DND-41 (cell line): ENCODE results near the gene FLACC1.

ENCODE experiments used
- ATAC-seq: fragments of 200-7000 bp; cut with Tn5 transposase; 3 replicates; pipeline ENCODE4 v1.9.1; 2021; ENCODE audit warnings: low read depth; ENCODE audit not compliant: insufficient read depth
- DNase-seq: peaks from one replicate; pipeline ENCODE4 v3.0.0-alpha.2; 2020
- H2AFZ ChIP-seq: 2 replicates; pipeline ENCODE4 v1.6.0; 2012; ENCODE audit warnings: low read depth, low read length
- H3K27ac ChIP-seq: 2 replicates; pipeline ENCODE4 v1.5.1; 2012; ENCODE audit warnings: low read length, inconsistent platforms
- H3K27me3 ChIP-seq: fragments of 200-600 bp; sonication (generic); 2 replicates; pipeline ENCODE4 v1.6.0; 2012; ENCODE audit warnings: low read length, mild to moderate bottlenecking, inconsistent platforms; ENCODE audit not compliant: insufficient read depth, poor library complexity
- H3K36me3 ChIP-seq: 2 replicates; pipeline ENCODE4 v1.5.1; 2012; ENCODE audit warnings: low read length, inconsistent platforms; ENCODE audit not compliant: insufficient read depth
- H3K4me1 ChIP-seq: 2 replicates; pipeline ENCODE4 v1.5.1; 2012; ENCODE audit warnings: mild to moderate bottlenecking, low read length; ENCODE audit not compliant: insufficient read depth
- H3K4me2 ChIP-seq: 2 replicates; pipeline ENCODE4 v1.6.0; 2012; ENCODE audit warnings: mild to moderate bottlenecking, moderate library complexity, low read length, inconsistent platforms; ENCODE audit not compliant: insufficient read depth
- H3K4me3 ChIP-seq, 2 experiments: fragments of 200-600 bp in 1 of 2; shearing (Covaris generic) in 1 of 2; 2 replicates each; pipeline ENCODE4 v1.5.1; 2012 to 2016; ENCODE audit warnings: inconsistent platforms in 2 of 2, low read length in 2 of 2, mild to moderate bottlenecking in 2 of 2, low read depth in 1 of 2, moderate library complexity in 1 of 2
- H3K79me2 ChIP-seq: 2 replicates; pipeline ENCODE4 v1.6.0; 2012; ENCODE audit warnings: low read length, inconsistent platforms; ENCODE audit not compliant: insufficient read depth
- H3K9ac ChIP-seq: 2 replicates; pipeline ENCODE4 v1.6.0; 2012; ENCODE audit warnings: low read depth, mild to moderate bottlenecking, inconsistent platforms, low read length, moderate library complexity
- H3K9me3 ChIP-seq: 2 replicates; pipeline ENCODE4 v1.5.1; 2012; ENCODE audit warnings: low read length, moderate library complexity, mild to moderate bottlenecking, inconsistent platforms; ENCODE audit not compliant: insufficient read depth, severe bottlenecking
- H4K20me1 ChIP-seq: 2 replicates; pipeline ENCODE4 v1.6.0; 2012; ENCODE audit warnings: low read length; ENCODE audit not compliant: insufficient read depth
- EZH2 ChIP-seq: IDR thresholded peaks from 3 replicates; pipeline ENCODE4 v1.6.1; 2012; ENCODE audit warnings: borderline replicate concordance, low read depth, mild to moderate bottlenecking, moderate library complexity, low read length, inconsistent platforms; ENCODE audit not compliant: severe bottlenecking
- TF ChIP-seq, protein P1 (sequence below): IDR thresholded peaks from 2 replicates; pipeline ENCODE4 v1.5.1; 2012; ENCODE audit warnings: borderline replicate concordance, low read length, moderate library complexity, mild to moderate bottlenecking; ENCODE audit not compliant: poor library complexity, severe bottlenecking; ENCODE audit errors: extremely low read depth

Gene FLACC1

DNA sequence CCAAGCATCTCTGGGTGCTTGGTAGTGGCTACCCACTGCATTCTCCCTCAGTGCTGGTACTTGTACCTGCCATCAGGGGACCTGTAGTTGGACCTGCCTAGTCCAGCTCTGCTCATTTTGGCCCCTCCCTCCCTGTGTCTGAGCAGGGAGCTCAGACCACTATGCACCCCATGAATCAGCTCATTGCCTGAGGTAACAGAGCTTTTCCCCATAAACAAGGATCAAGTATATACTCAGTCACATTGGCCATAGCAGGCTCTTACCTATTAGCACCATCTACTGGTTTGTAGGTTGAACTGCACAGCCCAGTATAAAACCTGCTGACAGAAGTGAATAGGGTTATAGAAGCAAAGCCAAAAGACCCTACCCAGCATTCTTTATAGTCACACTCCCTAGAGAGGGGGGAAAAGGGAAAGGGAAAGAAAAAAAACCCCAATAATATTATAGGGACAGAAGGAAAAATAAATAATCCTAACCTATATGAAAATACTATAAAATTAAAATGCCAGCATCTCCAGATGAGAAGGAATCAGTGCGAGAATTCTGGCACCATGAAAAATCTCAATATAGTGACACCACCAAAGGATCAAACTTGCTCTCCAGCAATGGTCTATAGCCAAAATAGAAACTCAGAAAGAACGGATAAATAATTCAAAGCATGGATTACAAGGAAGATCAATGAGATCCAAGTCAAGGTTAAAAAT is 6.9 kb upstream of the FLACC1 start:
- Histone ChIP-seq H3K9ac (no peak overlapping the region; the same call in 1 of the 2 replicates), H3K27me3 (no peaks in the 10 kb centered on the region), H3K4me2 (no peak overlapping the region), H3K4me1 (peaks cover 4% of the 10 kb centered on the region), H3K79me2 (no peaks in the 10 kb centered on the region), H3K4me3 (no peak overlapping the region), H4K20me1 (no peaks in the 10 kb centered on the region), H2AFZ (0 out of 2 replicates have a peak overlapping the region, but pooled peaks have one; percentile 45), H3K9me3 (peaks cover 7% of the 10 kb centered on the region), H3K27ac (peak overlapping the region; percentile 69), H3K36me3 (peaks cover 10% of the 10 kb centered on the region; the same call in 1 of the 2 replicates)
- ATAC-seq = peak; percentile 94
- DNase-seq = peak; percentile 55
- no peak for TF ChIP-seq EZH2
- TF ChIP-seq, protein P1, sequence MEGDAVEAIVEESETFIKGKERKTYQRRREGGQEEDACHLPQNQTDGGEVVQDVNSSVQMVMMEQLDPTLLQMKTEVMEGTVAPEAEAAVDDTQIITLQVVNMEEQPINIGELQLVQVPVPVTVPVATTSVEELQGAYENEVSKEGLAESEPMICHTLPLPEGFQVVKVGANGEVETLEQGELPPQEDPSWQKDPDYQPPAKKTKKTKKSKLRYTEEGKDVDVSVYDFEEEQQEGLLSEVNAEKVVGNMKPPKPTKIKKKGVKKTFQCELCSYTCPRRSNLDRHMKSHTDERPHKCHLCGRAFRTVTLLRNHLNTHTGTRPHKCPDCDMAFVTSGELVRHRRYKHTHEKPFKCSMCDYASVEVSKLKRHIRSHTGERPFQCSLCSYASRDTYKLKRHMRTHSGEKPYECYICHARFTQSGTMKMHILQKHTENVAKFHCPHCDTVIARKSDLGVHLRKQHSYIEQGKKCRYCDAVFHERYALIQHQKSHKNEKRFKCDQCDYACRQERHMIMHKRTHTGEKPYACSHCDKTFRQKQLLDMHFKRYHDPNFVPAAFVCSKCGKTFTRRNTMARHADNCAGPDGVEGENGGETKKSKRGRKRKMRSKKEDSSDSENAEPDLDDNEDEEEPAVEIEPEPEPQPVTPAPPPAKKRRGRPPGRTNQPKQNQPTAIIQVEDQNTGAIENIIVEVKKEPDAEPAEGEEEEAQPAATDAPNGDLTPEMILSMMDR = peak; percentile 97

- Histone ChIP-seq H3K27me3 (no peaks in the 10 kb centered on the region), H3K9ac (no peak overlapping the region), H2AFZ (no peak overlapping the region), H3K4me1 (peaks cover 4% of the 10 kb centered on the region), H3K79me2 (no peaks in the 10 kb centered on the region), H3K27ac (peak overlapping the region; percentile 69; the same call in 1 of the 2 replicates), H4K20me1 (no peaks in the 10 kb centered on the region), H3K36me3 (peaks cover 10% of the 10 kb centered on the region; the same call in 1 of the 2 replicates), H3K4me3 (no peak overlapping the region), H3K9me3 (peaks cover 7% of the 10 kb centered on the region), H3K4me2 (no peak overlapping the region)
- TF ChIP-seq, protein P1 = no peak
- TF ChIP-seq EZH2 = no peak
- ATAC-seq (no peak), DNase-seq (no peak)
Measured at GRCh38 chr2:201362396-201362795, 5.3 kb upstream of the FLACC1 start.

DNA sequence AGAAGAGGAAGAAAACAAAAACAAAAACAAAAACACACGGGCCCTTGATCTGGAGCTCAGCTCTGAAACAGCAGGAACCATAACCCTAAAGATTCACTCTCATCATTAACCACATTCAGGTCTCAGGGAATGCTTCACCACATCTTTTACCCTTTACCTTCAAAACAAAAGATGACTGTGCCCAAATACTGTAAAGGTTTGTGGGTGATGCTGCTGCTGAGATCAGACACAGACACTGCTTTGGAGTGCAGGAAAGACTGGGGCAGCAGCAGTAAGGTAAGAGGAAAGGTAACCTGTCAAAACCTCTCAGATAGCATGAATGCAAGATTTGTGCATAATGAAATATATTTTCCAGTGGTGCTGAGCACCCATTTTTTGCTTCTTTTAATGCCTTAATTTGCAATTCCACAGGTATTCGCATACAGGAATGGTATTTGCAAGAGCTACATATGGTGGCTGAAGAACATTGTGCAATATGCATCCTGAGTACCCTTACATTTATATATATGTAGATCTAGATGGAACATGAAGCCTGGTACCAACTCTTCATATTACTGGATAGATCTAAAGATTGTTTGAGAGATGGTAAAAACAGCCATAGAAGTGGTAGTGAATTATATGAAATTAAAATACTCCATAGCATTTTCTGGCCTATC is 4.1 kb upstream of the FLACC1 start:
- ATAC-seq (no peak), DNase-seq (no peak)
- no peak overlapping the region for H3K9ac ChIP-seq
- H3K4me2 ChIP-seq = no peak overlapping the region
- H3K27me3 ChIP-seq = no peaks in the 10 kb centered on the region
- H3K4me3 ChIP-seq = no peak overlapping the region
- H3K4me1 ChIP-seq = peaks cover 4% of the 10 kb centered on the region
- H3K27ac ChIP-seq = no peak overlapping the region
- no peaks in the 10 kb centered on the region for H4K20me1 ChIP-seq
- H3K9me3 ChIP-seq = peaks cover 4% of the 10 kb centered on the region
- no peak overlapping the region for H2AFZ ChIP-seq
- peaks cover 10% of the 10 kb centered on the region; the same call in 1 of the 2 replicates for H3K36me3 ChIP-seq
- TF ChIP-seq, protein P1 = no peak
- no peaks in the 10 kb centered on the region for H3K79me2 ChIP-seq
